Measurements from ENCODE around the gene PTPRCAP. TPM values are rescaled to one million over a fixed set of nuclear protein-coding genes. Genes with fewer than 3 reads are reported as not detected.

The PTPRCAP gene
- total and polyA plus RNA-seq, 9 of the 15 experiments (the other 6 are each of a cell fraction or from before 2014, with no cell fraction given) = 0.22 to 2.0 (median 1.1) TPM; not detected in 4

DNA sequence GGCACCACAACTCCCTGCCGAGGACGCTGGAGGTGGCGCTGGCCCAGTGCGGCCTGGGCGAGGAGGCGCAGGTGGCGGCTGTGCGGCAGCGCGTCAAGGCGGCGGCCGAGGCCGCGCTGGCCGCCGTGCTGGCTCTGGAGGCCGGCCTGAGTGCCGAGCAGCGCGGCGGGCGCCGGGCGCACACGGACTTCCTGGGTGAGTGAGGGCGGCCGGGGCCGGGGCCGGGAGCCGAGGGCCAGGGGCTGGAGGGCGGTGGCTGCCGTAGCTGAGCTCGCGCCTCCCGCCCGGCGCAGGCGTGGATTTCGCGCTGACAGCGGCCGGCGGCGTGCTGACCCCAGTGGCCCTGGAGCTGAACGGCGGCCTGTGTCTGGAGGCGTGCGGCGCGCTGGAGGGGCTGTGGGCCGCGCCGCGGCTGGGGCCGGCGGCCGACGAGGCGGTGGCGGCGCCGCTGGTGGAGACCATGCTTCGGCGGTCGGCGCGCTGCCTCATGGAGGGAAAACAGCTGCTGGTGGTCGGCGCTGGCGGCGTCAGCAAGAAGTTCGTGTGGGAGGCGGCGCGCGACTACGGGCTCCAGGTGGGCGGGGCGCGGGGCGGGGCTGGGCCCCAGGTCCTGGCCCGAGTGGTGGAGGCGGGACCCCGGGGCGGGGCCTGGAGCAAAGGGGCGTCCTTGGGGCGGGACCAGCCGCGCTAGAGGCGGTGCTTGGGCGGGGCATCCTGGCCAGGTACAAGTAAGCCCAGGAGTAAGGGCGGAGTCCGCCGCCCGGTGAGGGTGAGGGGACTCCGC is 16.6 kb downstream of the PTPRCAP start (continued):
- TF ChIP-seq, protein P1, sequence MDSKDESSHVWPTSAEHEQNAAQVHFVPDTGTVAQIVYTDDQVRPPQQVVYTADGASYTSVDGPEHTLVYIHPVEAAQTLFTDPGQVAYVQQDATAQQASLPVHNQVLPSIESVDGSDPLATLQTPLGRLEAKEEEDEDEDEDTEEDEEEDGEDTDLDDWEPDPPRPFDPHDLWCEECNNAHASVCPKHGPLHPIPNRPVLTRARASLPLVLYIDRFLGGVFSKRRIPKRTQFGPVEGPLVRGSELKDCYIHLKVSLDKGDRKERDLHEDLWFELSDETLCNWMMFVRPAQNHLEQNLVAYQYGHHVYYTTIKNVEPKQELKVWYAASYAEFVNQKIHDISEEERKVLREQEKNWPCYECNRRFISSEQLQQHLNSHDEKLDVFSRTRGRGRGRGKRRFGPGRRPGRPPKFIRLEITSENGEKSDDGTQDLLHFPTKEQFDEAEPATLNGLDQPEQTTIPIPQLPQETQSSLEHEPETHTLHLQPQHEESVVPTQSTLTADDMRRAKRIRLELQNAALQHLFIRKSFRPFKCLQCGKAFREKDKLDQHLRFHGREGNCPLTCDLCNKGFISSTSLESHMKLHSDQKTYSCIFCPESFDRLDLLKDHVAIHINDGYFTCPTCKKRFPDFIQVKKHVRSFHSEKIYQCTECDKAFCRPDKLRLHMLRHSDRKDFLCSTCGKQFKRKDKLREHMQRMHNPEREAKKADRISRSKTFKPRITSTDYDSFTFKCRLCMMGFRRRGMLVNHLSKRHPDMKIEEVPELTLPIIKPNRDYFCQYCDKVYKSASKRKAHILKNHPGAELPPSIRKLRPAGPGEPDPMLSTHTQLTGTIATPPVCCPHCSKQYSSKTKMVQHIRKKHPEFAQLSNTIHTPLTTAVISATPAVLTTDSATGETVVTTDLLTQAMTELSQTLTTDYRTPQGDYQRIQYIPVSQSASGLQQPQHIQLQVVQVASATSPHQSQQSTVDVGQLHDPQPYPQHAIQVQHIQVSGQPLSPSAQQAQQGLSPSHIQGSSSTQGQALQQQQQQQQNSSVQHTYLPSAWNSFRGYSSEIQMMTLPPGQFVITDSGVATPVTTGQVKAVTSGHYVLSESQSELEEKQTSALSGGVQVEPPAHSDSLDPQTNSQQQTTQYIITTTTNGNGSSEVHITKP (IDR thresholded peaks at IDR 0.05; ENCODE audit: partially characterized antibody) = no peak
- TF ChIP-seq, protein P2, sequence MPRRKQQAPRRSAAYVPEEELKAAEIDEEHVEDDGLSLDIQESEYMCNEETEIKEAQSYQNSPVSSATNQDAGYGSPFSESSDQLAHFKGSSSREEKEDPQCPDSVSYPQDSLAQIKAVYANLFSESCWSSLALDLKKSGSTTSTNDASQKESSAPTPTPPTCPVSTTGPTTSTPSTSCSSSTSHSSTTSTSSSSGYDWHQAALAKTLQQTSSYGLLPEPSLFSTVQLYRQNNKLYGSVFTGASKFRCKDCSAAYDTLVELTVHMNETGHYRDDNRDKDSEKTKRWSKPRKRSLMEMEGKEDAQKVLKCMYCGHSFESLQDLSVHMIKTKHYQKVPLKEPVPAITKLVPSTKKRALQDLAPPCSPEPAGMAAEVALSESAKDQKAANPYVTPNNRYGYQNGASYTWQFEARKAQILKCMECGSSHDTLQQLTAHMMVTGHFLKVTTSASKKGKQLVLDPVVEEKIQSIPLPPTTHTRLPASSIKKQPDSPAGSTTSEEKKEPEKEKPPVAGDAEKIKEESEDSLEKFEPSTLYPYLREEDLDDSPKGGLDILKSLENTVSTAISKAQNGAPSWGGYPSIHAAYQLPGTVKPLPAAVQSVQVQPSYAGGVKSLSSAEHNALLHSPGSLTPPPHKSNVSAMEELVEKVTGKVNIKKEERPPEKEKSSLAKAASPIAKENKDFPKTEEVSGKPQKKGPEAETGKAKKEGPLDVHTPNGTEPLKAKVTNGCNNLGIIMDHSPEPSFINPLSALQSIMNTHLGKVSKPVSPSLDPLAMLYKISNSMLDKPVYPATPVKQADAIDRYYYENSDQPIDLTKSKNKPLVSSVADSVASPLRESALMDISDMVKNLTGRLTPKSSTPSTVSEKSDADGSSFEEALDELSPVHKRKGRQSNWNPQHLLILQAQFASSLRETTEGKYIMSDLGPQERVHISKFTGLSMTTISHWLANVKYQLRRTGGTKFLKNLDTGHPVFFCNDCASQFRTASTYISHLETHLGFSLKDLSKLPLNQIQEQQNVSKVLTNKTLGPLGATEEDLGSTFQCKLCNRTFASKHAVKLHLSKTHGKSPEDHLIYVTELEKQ (CRISPR knock-in tag; IDR thresholded peaks at IDR 0.05) = no peak
- TF ChIP-seq ZNF174 (CRISPR knock-in tag; IDR thresholded peaks at IDR 0.05) (no peak), RFX5 (IDR thresholded peaks at IDR 0.05; ENCODE audit: low read depth, low read length) (no peak), FOXK2 (conservative IDR thresholded peaks at IDR 0.05 in 1 of 2, IDR thresholded peaks at IDR 0.05 in 1 of 2; ENCODE audit: low read depth in 2 of 2) (no peak), RBM25 (IDR thresholded peaks at IDR 0.05; ENCODE audit: low read depth, low read length, severe bottlenecking) (no peak), KLF1 (tag; IDR thresholded peaks at IDR 0.05) (no peak; the same call in 1 of the 2 replicates), CBX3 (IDR thresholded peaks at IDR 0.05; ENCODE audit: borderline replicate concordance in 1 of 2, low read length in 2 of 2) (no peak), MECOM (CRISPR knock-in tag; IDR thresholded peaks at IDR 0.05) (no peak), DIDO1 (tag; IDR thresholded peaks at IDR 0.05; ENCODE audit: low read depth) (no peak), ZNF766 (CRISPR knock-in tag; conservative IDR thresholded peaks at IDR 0.05) (no peak), ZNF324 (CRISPR knock-in tag; IDR thresholded peaks at IDR 0.05) (no peak), ZBTB7A (IDR thresholded peaks at IDR 0.05; ENCODE audit: borderline replicate concordance, control insufficient read depth, low read depth, low read length) (peak; percentile 46; the same call in 1 of the 2 replicates), TCF3 (CRISPR knock-in tag; IDR thresholded peaks at IDR 0.05) (no peak), MTA2 (IDR thresholded peaks at IDR 0.05; ENCODE audit: low read depth) (no peak), SMAD3 (CRISPR knock-in tag; conservative IDR thresholded peaks at IDR 0.05) (no peak), GABPA (tag; conservative IDR thresholded peaks at IDR 0.05; ENCODE audit: low read depth) (no peak), SIRT6 (IDR thresholded peaks at IDR 0.05; ENCODE audit: low read depth, low read length) (no peak), CBX2 (IDR thresholded peaks at IDR 0.05; ENCODE audit: insufficient read depth, low read length, poor library complexity, severe bottlenecking) (no peak), ZNF41 (CRISPR knock-in tag; conservative IDR thresholded peaks at IDR 0.05) (no peak)
- TF ChIP-seq, protein P3, sequence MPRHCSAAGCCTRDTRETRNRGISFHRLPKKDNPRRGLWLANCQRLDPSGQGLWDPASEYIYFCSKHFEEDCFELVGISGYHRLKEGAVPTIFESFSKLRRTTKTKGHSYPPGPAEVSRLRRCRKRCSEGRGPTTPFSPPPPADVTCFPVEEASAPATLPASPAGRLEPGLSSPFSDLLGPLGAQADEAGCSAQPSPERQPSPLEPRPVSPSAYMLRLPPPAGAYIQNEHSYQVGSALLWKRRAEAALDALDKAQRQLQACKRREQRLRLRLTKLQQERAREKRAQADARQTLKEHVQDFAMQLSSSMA (CRISPR knock-in tag; IDR thresholded peaks at IDR 0.05) = no peak
